HCT116 (cell line): ENCODE results near the gene RELCH. TPM values are rescaled to one million over a fixed set of nuclear protein-coding genes. Genes with fewer than 3 reads are reported as not detected.

Source experiments
- ATAC-seq: fragments of 200-7000 bp; cut with Tn5 transposase; 2 replicates; pipeline ENCODE4 v1.9.1; 2020; ENCODE audit warnings: mild to moderate bottlenecking, moderate library complexity
- BruUV-seq: library from RNA; stranded (reverse); fragments of 400-500 nt; replicated peaks from 2 replicates; lab custom pipeline; 2021; lab: Mats Ljungman, UMichigan
- CTCF ChIA-PET: fragments of 300-600 bp; sonication (Branson Sonifier 250); formaldehyde crosslinking; loops from one replicate; lab custom pipeline; 2021; ENCODE audit warnings: antibody characterized with exemption; lab: Charles Lee
- POLR2A ChIA-PET: fragments of 300-600, 350-600 bp; sonication (Branson Sonifier 250); formaldehyde crosslinking; loops from one replicate; lab custom pipeline; 2021; ENCODE audit warnings: antibody characterized with exemption; lab: Charles Lee
- RAD21 ChIA-PET, 2 experiments: fragments of 300-600 bp; sonication (Branson Sonifier 250); formaldehyde crosslinking; loops; one replicate each; lab custom pipeline; 2023; ENCODE audit warnings: low total read pairs in 2 of 2; ENCODE audit not compliant: uncharacterized antibody in 2 of 2, unreplicated experiment in 2 of 2, low non-redundant PET in 1 of 2; lab: Charles Lee
- DNase-seq: peaks from one replicate; pipeline ENCODE4 v3.0.0-alpha.2; 2010; ENCODE audit warnings: low read depth, low spot score
- H2AFZ ChIP-seq: fragments of 200-600 bp; shearing (Covaris generic), sonication (generic); 2 replicates; pipeline ENCODE4 v1.6.1; 2017; ENCODE audit warnings: low read depth, mixed run types, mixed read lengths, antibody characterized with exemption, low read length; ENCODE audit not compliant: poor library complexity, severe bottlenecking
- H3K27ac ChIP-seq: 2 replicates; pipeline ENCODE4 v1.5.1; 2012; ENCODE audit warnings: low read depth, low read length
- H3K27me3 ChIP-seq: fragments of 200-600 bp; sonication (generic); 2 replicates; pipeline ENCODE4 v1.6.1; 2016; ENCODE audit warnings: mixed run types, low read length, mixed read lengths; ENCODE audit not compliant: insufficient read depth
- H3K36me3 ChIP-seq, 2 experiments: fragments of 200-500 bp in 1 of 2; fragments of 200-600 bp in 1 of 2; sonication (Bioruptor generic) in 1 of 2; sonication (generic) in 1 of 2; 2 replicates each; pipeline versions ENCODE4 v1.5.1 to v1.6.1; 2014 to 2016; ENCODE audit warnings: low read length in 2 of 2, inconsistent platforms in 1 of 2, mixed read lengths in 1 of 2, mixed run types in 1 of 2; ENCODE audit not compliant: insufficient read depth in 2 of 2, control insufficient read depth in 1 of 2
- H3K4me1 ChIP-seq, 2 experiments: fragments of 200-600 bp in 1 of 2; sonication (generic) in 1 of 2; 2 replicates each; pipeline versions ENCODE4 v1.5.1 to v1.6.1; 2012 to 2017; ENCODE audit warnings: low read length in 2 of 2, inconsistent platforms in 1 of 2, mild to moderate bottlenecking in 1 of 2, mixed read lengths in 1 of 2, mixed run types in 1 of 2, moderate library complexity in 1 of 2; ENCODE audit not compliant: insufficient read depth in 2 of 2, control insufficient read depth in 1 of 2
- H3K4me2 ChIP-seq: fragments of 200-600 bp; sonication (generic); 2 replicates; pipeline ENCODE4 v1.6.1; 2017; ENCODE audit warnings: mixed run types, low read length, mixed read lengths
- H3K4me3 ChIP-seq, 2 experiments: fragments of 200-600 bp in 1 of 2; sonication (generic) in 1 of 2; replicated peaks in 1 of 2; 2 replicates each; pipeline ENCODE4 v1.5.1; 2011 to 2016; ENCODE audit warnings: low read length in 2 of 2, control low read depth in 1 of 2, low read depth in 1 of 2, mild to moderate bottlenecking in 1 of 2, mixed read lengths in 1 of 2, mixed run types in 1 of 2
- H3K79me2 ChIP-seq: fragments of 200-600 bp; sonication (generic); 2 replicates; pipeline ENCODE4 v1.6.1; 2017; ENCODE audit warnings: mild to moderate bottlenecking, mixed run types, low read length, moderate library complexity, mixed read lengths; ENCODE audit not compliant: insufficient read depth
- H3K9ac ChIP-seq: fragments of 200-600 bp; sonication (generic); 2 replicates; pipeline ENCODE4 v1.6.1; 2016; ENCODE audit warnings: low read length, mixed read lengths
- H3K9me2 ChIP-seq: fragments of 200-600 bp; sonication (generic), shearing (Covaris generic); 2 replicates; pipeline ENCODE4 v1.6.1; 2017; ENCODE audit warnings: mixed run types, mild to moderate bottlenecking, moderate library complexity; ENCODE audit not compliant: insufficient read depth
- H3K9me3 ChIP-seq, 2 experiments: fragments of 200-500 bp in 1 of 2; fragments of 200-600 bp in 1 of 2; sonication (Bioruptor generic) in 1 of 2; sonication (generic) in 1 of 2; 2 replicates each; pipeline ENCODE4 v1.6.1; 2014 to 2017; ENCODE audit warnings: low read length in 2 of 2, mixed read lengths in 2 of 2, inconsistent platforms in 1 of 2, low read depth in 1 of 2, mild to moderate bottlenecking in 1 of 2, mixed run types in 1 of 2, moderate library complexity in 1 of 2; ENCODE audit not compliant: control insufficient read depth in 1 of 2, insufficient read depth in 1 of 2
- H4K20me1 ChIP-seq: fragments of 200-600 bp; sonication (generic), shearing (Covaris generic); 2 replicates; pipeline ENCODE4 v1.6.1; 2017; ENCODE audit warnings: mixed run types, mild to moderate bottlenecking, moderate library complexity; ENCODE audit not compliant: insufficient read depth
- CTCF ChIP-seq, 3 experiments: fragments of 200-600 bp in 1 of 3; sonication (generic) in 1 of 3; IDR thresholded peaks in 2 of 3; conservative IDR thresholded peaks in 1 of 3; 2 replicates each; pipeline ENCODE4 v1.5.1; 2012 to 2017; ENCODE audit warnings: low read depth in 2 of 3, low read length in 2 of 3, antibody characterized with exemption in 1 of 3, borderline replicate concordance in 1 of 3, control low read depth in 1 of 3, mild to moderate bottlenecking in 1 of 3, mixed read lengths in 1 of 3, mixed run types in 1 of 3, moderate library complexity in 1 of 3; ENCODE audit not compliant: insufficient read depth in 1 of 3
- MAX ChIP-seq: IDR thresholded peaks from 2 replicates; pipeline ENCODE4 v1.6.1; 2012
- ZFX ChIP-seq: fragments of 450-650 bp; IDR thresholded peaks from 2 replicates; pipeline ENCODE4 v1.6.1; 2017
- intact Hi-C: fragments of 100-400 bp; cut with micrococcal nuclease; formaldehyde crosslinking; loops from 2 replicates; pipeline ENCODE4 v1.10.0; 2022
- total RNA-seq: library from RNA; stranded (reverse); gene quantifications from one replicate; pipeline ENCODE4 v1.2.1, GENCODE V29; 2021; ENCODE audit not compliant: unreplicated experiment
- TF ChIP-seq, protein P1 (sequence below): IDR thresholded peaks from 2 replicates; pipeline ENCODE4 v1.6.1; 2011; ENCODE audit warnings: mild to moderate bottlenecking, low read length, moderate library complexity; ENCODE audit not compliant: insufficient replicate concordance; ENCODE audit errors: extremely low read depth

The RELCH gene
- total RNA-seq, 1 experiment from 2014 or later = 17.4 TPM

DNA sequence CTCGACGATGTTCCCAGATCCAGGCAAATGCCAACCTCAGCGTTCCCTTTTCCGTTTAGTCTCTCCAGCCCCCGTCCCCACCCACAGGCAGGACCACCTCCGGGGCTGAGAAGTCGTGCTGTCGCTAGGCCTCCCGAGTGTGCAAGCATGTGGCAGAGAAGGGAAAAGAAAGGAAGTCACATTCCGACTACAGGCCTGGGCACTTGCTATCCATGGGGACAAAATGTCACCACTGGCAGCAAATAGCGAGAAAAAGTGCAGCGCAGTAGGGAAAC, 619 bp upstream of the RELCH start:
- Histone ChIP-seq H3K27ac (peak overlapping the region; percentile 62), H3K4me3 (peak overlapping the region; percentile 89 to 96), H3K9me3 (no peaks in the 10 kb centered on the region), H3K9ac (peak overlapping the region; percentile 75), H2AFZ (peak overlapping the region; percentile 92), H3K4me1 (peaks cover 7 to 14% of the 10 kb centered on the region in 2 experiments; a peak in 3 of 4 replicates), H4K20me1 (no peaks in the 10 kb centered on the region), H3K4me2 (peak overlapping the region; percentile 91), H3K79me2 (peaks cover 59% of the 10 kb centered on the region), H3K9me2 (no peaks in the 10 kb centered on the region), H3K27me3 (no peaks in the 10 kb centered on the region), H3K36me3 (no peaks in the 10 kb centered on the region)
- intact Hi-C loops = loop anchor here (10.0 kb wide), 1 partner anchor 1178 kb away; the partner anchor contains the start of gene KDSR
- TSS peak; percentile 74 for BruUV-seq
- CTCF ChIA-PET = interaction anchor here (0.6 to 1.6 kb wide), 9 partner anchors 10 to 397 kb away, joined by 3 to 9 read pairs (median 4); no protein-coding TSS in a partner anchor
- peak; percentile 21 for DNase-seq
- RAD21 ChIA-PET = no interaction called here
- POLR2A ChIA-PET = interaction anchor here (0.6 to 1.3 kb wide), 3 partner anchors 11 to 39 kb away, joined by 3 to 4 read pairs (median 3); no protein-coding TSS in a partner anchor
- peak; percentile 78 for TF ChIP-seq MAX
- no peak for TF ChIP-seq CTCF (IDR thresholded peaks at IDR 0.05 in 2 of 3, conservative IDR thresholded peaks at IDR 0.05 in 1 of 3; ENCODE audit: borderline replicate concordance in 1 of 3, insufficient read depth in 1 of 3, low read depth in 2 of 3, low read length in 2 of 3)
- TF ChIP-seq, protein P1, sequence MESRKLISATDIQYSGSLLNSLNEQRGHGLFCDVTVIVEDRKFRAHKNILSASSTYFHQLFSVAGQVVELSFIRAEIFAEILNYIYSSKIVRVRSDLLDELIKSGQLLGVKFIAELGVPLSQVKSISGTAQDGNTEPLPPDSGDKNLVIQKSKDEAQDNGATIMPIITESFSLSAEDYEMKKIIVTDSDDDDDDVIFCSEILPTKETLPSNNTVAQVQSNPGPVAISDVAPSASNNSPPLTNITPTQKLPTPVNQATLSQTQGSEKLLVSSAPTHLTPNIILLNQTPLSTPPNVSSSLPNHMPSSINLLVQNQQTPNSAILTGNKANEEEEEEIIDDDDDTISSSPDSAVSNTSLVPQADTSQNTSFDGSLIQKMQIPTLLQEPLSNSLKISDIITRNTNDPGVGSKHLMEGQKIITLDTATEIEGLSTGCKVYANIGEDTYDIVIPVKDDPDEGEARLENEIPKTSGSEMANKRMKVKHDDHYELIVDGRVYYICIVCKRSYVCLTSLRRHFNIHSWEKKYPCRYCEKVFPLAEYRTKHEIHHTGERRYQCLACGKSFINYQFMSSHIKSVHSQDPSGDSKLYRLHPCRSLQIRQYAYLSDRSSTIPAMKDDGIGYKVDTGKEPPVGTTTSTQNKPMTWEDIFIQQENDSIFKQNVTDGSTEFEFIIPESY = no peak
- TF ChIP-seq ZFX = peak; percentile 25
- no peak for ATAC-seq
